IMR-90 (cell line): Measurements from ENCODE around the gene NCAPD3.
A peak's percentile ranks its signal among the peaks of the same experiment; 100 is the strongest.

Experiments used
- BHLHE40 ChIP-seq: fragments of 150-350 bp; IDR thresholded peaks from 2 replicates; pipeline ENCODE4 v1.6.1; 2016; ENCODE audit warnings: mild to moderate bottlenecking, low read depth, low read length
- CEBPB ChIP-seq: IDR thresholded peaks from 2 replicates; pipeline ENCODE4 v1.6.1; 2012; ENCODE audit warnings: low read depth, low read length, improper control_type of control experiment
- CHD1 ChIP-seq: IDR thresholded peaks from 2 replicates; pipeline ENCODE4 v1.6.1; 2012; ENCODE audit warnings: low read depth, low read length, improper control_type of control experiment
- MAFK ChIP-seq: IDR thresholded peaks from 2 replicates; pipeline ENCODE4 v1.6.1; 2012; ENCODE audit warnings: low read depth, low read length, improper control_type of control experiment
- MAZ ChIP-seq: IDR thresholded peaks from 2 replicates; pipeline ENCODE4 v1.6.1; 2012; ENCODE audit warnings: low read depth, mild to moderate bottlenecking, low read length, improper control_type of control experiment, moderate library complexity, borderline replicate concordance
- POLR2A ChIP-seq: IDR thresholded peaks from 2 replicates; pipeline ENCODE4 v1.6.1; 2012; ENCODE audit warnings: mild to moderate bottlenecking, low read depth, low read length
- RAD21 ChIP-seq: IDR thresholded peaks from 2 replicates; pipeline ENCODE4 v1.6.1; 2012; ENCODE audit warnings: low read length, improper control_type of control experiment
- RFX5 ChIP-seq: IDR thresholded peaks from 2 replicates; pipeline ENCODE4 v1.8.0; 2012; ENCODE audit warnings: low read depth, mild to moderate bottlenecking, low read length, moderate library complexity
- TF ChIP-seq, protein P1 (sequence below): conservative IDR thresholded peaks from 2 replicates; pipeline ENCODE4 v1.5.1; 2012; ENCODE audit warnings: mild to moderate bottlenecking, low read depth, low read length, improper control_type of control experiment
- TF ChIP-seq, protein P2 (sequence below): fragments of 150-350 bp; IDR thresholded peaks from 2 replicates; pipeline ENCODE4 v1.6.1; 2017; ENCODE audit warnings: mild to moderate bottlenecking, antibody characterized with exemption, low read length, low read depth
- TF ChIP-seq, protein P3 (sequence below): fragments of 150-350 bp; IDR thresholded peaks from 2 replicates; pipeline ENCODE4 v1.6.1; 2016; ENCODE audit warnings: low read depth, mild to moderate bottlenecking, low read length, moderate library complexity, borderline replicate concordance

DNA sequence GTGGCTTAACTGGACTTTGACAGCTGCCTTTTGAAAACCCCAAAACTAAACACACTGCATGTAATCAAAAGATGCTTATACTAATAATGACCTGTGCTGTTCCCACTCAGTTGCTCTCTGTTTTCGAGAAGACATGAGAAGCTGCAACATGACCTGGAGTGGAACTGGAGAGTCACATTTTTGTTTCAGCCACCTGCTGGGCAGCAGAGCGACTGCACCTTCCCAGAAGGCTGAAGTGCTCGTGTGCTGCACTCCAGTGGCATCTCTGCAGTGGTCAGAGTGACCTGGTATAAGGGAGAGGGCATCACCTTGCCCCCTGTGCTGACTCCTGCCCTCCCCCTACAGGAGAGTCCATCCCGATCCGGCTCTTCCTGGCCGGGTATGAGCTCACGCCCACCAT, 20.8 kb upstream of the NCAPD3 start:
- TF ChIP-seq, protein P1, sequence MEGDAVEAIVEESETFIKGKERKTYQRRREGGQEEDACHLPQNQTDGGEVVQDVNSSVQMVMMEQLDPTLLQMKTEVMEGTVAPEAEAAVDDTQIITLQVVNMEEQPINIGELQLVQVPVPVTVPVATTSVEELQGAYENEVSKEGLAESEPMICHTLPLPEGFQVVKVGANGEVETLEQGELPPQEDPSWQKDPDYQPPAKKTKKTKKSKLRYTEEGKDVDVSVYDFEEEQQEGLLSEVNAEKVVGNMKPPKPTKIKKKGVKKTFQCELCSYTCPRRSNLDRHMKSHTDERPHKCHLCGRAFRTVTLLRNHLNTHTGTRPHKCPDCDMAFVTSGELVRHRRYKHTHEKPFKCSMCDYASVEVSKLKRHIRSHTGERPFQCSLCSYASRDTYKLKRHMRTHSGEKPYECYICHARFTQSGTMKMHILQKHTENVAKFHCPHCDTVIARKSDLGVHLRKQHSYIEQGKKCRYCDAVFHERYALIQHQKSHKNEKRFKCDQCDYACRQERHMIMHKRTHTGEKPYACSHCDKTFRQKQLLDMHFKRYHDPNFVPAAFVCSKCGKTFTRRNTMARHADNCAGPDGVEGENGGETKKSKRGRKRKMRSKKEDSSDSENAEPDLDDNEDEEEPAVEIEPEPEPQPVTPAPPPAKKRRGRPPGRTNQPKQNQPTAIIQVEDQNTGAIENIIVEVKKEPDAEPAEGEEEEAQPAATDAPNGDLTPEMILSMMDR, result peak; percentile 36; the same call in 1 of the 2 replicates
- TF ChIP-seq POLR2A (no peak), CEBPB (no peak), MAFK (no peak), CHD1 (no peak), RAD21 (peak; percentile 40), MAZ (no peak), RFX5 (no peak), BHLHE40 (no peak)
- TF ChIP-seq, protein P2, sequence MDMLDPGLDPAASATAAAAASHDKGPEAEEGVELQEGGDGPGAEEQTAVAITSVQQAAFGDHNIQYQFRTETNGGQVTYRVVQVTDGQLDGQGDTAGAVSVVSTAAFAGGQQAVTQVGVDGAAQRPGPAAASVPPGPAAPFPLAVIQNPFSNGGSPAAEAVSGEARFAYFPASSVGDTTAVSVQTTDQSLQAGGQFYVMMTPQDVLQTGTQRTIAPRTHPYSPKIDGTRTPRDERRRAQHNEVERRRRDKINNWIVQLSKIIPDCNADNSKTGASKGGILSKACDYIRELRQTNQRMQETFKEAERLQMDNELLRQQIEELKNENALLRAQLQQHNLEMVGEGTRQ, result no peak
- TF ChIP-seq, protein P3, sequence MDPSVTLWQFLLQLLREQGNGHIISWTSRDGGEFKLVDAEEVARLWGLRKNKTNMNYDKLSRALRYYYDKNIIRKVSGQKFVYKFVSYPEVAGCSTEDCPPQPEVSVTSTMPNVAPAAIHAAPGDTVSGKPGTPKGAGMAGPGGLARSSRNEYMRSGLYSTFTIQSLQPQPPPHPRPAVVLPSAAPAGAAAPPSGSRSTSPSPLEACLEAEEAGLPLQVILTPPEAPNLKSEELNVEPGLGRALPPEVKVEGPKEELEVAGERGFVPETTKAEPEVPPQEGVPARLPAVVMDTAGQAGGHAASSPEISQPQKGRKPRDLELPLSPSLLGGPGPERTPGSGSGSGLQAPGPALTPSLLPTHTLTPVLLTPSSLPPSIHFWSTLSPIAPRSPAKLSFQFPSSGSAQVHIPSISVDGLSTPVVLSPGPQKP, result no peak
